DMS53 treated with DMSO at 0.1 percent for 48 hours (cell line): ENCODE measurements around the gene GCH1.
"Not testable (repeated sequence)": the region's sequence is repeated elsewhere in the genome, so short reads cannot be mapped to it uniquely, and the experiment has no call there.

Source experiments
- DNase-seq: peaks from one replicate; lab custom pipeline; 2025; ENCODE audit not compliant: unreplicated experiment; lab: John Stamatoyannopoulos, UW

The GCH1 gene

DNA sequence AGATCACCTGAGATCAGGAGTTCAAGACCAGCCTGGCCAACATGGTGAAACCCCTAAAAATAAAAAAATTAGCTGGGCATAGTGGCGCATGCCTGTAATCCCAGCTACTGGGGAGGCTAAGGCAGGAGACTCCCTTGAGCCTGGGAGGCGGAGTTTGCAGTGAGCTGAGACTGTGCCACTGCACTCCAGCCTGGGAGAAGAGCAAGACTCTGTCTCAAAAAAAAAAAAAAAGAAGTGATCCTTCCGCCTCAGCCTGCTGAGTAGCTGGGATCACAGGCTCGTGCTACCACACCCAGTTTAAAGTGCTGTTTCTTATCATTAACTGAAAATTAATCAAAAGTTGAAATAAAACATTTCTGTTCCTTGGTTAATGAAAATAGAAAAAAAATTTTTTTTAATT is 6.3 kb upstream of the GCH1 start:
- not testable (repeated sequence) for DNase-seq

DNA sequence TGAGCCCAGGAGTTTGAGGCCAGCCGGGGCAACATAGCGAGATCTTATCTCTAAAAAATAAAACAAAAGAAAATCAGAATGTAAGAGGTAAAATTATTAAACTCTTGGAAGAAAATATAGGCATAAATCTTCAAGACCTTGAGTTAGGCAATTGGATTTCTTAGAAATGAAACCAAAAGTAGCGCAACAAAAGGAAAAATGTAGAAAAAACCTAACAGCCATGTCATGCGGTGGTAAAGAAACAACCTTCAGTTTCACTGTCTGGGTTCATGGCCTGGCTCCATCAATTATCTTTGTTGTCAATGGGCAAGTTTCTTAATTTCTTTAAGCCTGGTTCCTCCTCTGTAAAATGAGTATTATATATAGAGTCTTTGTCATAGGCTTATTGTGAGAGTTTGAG is 5.6 kb upstream of the GCH1 start:
- DNase-seq: no peak

- no peak for DNase-seq
Observed at GRCh38 chr14:54906075-54906474, 3.4 kb upstream of the GCH1 start.

- peak; percentile 39 for DNase-seq
Observed at GRCh38 chr14:54902143-54902520, 494 bp downstream of the GCH1 start.

DNA sequence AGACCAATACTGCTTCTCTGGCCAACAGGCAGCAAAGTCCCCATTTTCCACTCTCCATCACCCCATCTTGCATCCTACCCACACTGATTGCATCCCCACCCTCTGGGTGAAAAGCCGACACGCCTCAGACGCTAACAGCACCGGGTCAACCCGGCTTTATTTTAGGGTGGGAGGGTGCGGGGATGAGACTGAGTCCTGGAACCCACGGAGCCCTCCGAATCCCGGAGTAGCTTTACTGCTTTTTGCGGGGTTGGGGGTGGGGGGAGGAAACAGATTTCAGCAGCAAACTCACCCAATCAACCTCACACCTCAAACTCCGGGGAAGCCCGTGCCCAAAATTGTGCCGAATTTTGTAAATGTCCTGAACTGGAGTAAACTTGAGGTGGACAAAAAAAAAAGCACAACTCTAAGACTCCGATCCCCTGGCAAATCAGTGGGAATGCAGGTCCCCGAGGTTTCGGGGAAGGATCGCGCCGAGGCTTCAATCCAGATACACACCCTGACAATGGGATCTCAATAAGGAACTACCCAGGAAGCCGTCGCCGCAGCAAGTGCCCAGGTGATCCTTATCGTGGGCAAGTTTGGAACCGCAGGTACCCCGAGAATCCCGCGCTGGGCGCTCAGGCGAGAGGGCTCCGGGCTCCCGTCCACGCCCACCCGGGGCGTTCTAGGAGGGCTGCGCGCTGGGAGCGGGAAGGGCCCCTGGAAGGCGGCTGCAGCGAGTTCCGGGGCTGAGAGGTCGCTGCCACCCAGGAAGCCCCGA is 1.1 kb downstream of the GCH1 start:
- no peak for DNase-seq

GRCh38 chr14:54899573-54899972 is 3.1 kb downstream of the GCH1 start:
- DNase-seq: no peak

GRCh38 chr14:54897809-54898555 is 4.6 kb downstream of the GCH1 start:
- not testable (repeated sequence) for DNase-seq

- no peak for DNase-seq
Observed at GRCh38 chr14:54895683-54896082, 6.9 kb downstream of the GCH1 start.

DNA sequence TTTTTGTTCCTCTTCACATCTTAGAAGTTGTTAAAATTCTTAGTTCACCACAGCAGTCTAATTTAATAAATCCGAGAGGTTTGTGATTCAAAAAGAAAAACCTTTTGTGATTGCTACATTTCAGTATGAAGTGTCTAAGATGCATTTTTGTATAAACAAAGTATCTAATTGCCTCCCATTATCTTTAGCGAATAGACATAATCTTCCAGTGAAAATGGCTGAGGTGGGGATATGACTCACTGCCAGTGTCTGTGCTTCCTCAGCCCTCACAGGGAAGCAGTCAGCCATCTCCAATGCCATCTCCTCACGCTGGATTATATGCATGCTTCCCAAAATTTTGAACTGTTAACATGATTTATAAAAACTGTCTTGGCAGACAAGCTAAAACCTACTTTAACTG is 7.6 kb downstream of the GCH1 start:
- DNase-seq: no peak

DNA sequence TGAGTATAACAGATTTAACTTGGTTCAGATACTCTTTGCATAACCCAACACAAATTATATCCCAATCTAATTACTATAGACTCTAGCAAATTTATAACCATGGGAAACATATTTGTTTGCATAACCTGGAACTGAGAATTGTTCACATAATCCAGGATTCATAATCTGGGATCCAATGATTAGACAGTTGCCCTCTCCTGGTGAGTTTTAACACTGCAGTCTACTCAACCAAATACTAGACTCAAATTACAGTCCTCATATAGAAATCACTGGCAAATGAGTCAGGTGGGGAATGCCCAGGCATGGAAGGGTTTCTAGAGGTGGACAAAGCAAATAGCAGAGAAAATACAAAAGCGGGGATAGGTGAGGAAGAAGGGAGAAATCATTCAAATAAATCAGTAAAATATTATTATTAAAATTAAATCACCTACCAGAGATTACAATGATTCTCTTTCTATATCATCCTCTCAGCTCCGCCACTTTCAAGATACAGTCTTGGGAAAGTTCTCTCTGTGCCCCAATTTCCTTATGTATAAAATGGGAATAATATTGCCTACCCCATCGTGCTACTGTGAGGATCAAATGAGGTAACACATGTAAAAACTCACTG is 9.4 kb downstream of the GCH1 start:
- DNase-seq: peak; percentile 20

DNA sequence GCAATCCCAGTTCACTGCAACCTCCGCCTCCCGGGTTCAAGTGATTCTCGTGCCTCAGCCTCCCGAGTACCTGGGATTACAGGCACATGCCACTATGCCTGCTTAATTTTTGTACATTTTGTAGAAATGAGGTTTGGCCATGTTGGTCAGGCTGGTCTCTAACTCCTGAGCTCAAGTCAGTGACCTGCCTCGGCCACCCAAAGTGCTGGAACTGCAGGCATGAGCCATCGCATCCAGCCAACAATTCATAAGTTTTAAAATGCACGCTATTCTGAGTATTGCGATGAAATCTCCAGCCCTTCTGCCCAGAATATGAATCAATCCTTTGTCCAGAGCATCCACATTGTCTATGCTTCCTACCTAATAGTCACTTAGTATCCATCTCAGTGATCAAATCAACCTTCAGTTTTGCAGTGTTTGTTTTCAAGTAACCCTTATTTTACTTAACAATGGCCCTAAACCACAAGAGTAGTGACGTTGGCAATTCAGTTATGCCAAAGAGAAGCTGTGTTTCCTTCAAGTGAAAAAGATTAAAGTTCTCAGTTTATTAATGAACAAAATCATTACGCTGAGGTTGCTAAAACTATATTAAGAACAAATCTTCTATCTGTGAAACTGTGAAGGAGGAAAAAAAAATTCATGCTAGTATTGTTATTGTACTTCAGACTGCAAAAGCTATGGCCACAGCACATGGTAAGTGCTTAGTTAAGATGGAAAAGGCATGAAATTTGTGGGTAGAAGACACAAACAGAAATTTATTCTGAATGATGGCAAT is 11.0 kb downstream of the GCH1 start:
- DNase-seq: no peak

DNA sequence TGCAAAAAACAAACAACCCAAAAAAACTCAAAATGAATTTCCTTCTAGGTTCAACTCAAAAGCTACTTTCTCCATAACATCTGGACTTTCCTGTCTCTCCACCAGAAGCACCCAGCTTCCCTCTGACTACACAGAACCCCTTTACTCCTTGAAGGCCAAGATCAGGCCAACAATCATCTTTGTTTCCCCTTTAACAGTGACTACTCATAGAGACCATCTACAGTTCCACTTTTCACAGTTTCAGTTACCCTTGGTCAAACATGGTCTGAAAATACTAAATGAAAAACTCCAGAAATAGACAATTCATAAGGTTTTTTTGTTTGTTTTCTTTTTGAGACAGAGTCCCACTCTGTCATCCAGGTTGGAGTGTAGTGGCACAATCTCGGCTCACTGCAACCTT is 11.8 kb downstream of the GCH1 start:
- no peak for DNase-seq

DNA sequence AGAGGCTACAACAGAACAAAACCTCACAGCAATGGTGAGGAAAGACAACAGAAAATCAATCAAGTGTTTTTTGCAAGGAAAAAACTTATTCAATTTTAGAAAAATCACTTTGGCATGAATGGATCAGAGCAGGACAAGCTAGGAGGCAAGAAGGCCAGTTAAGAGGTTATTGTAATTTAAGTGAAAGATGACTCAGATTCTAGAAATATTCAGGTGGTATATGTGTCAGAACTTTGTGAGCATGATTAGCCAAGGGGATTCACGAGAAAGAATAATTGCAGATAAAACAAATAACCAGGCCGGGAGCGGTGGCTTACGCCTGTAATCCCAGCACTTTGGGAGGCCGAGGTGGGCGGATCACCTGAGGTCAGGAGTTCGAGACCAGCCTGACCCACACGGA is 12.7 kb downstream of the GCH1 start:
- no peak for DNase-seq

- no peak for DNase-seq
Observed at GRCh38 chr14:54882521-54882920, 20.1 kb downstream of the GCH1 start.

DNA sequence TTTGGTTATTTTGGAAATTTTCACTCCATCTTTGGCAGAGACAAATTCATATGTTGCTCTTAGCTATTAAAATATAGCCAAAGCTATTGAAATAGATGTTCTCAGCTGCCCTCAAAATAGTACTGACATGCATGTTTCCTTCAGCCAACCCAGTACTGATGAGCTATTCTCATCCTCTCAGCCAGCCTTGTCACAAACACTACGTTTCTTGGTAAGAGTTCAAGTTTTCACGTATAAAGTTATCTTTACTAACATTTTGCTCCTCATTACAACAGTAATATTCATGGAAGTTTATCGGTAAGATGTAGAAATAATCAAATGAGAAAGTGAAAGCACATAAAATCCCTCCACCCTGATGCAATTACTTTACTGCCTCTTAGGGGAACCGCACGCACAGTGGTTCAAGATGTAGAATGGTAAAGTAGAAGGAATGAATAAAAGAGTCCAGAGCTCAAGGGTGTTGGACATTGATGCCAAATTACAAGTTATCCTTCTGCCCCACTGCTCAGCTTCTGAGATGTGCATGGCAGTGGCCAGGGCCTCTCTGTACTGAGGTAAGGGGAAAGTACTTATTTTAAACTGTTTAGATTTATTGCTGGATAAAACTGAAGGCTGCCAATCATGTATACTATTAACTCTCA is 20.7 kb downstream of the GCH1 start:
- DNase-seq: no peak

- DNase-seq: no peak
Observed at GRCh38 chr14:54881235-54881760, 21.3 kb downstream of the GCH1 start.

- no peak for DNase-seq
Observed at GRCh38 chr14:54877703-54878021, 25.0 kb downstream of the GCH1 start.

- no peak for DNase-seq
Observed at GRCh38 chr14:54877015-54877702, 25.5 kb downstream of the GCH1 start.

GRCh38 chr14:54875648-54876047 is 27.0 kb downstream of the GCH1 start:
- DNase-seq: not testable (repeated sequence)
